ENCODE data around the gene RAMP1.

RAMP1 gene

GRCh38 chr2:237892984-237893595 is 33.7 kb downstream of the RAMP1 start:
- in situ Hi-C loops (cut with HindIII; ENCODE audit: low sequenced_read_pairs) = no loop called here

DNA sequence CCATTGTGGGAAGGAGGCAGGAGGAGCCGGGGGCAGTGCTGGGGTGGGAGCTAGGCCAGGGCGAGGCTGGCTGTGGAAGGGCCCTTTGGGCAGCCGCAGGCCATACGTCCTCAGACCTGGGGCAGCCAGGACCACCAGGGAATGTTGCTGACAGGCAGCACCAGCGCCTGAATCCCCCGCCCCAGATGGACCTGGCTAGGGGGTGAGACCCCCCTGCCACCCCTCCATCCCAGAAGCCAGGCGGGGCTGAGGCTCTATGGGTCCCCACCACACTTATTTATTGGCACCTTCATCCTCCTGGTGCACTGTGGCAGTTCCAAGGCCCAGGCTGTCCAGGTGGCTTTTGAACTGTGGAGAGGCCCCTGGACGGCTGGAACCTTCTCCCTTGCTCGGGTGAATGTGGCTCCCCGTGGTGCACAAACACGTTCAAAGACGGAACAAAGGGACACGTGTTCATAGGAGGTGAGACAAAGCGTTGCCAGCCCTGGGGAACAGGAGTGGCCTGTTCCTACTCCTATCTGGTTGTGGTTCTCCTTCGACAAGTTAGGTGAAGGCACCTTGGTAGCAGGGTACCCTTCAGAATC is 35.1 kb downstream of the RAMP1 start:
- in situ Hi-C loops (cut with HindIII; ENCODE audit: low sequenced_read_pairs) = no loop called here

DNA sequence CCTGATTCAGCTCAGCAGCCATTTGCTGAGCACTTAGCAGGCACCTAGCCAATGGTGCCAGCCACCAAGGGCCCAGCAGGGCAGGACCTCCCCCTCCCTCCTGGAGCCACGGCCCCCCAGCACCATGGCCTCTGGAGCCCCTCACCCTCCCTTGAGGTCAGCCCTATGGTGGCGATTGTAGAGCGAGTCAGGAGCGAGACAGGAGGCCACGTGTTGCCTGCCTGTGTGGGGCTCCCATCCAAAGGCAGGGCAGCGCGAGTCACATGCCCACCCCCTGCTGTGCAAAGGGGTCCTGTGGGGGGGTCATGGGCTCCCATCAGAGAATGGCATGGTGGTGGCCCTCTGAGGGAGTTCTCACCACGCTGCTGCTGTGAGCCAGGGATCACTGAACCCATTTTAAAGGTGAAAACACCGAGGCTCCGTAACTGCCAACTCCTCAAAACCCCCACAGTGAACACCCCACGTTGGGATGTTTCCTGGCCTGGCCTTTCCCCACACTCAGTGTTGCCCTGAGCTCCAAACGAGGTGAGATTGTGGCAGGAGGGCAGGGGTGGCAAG is 35.6 kb downstream of the RAMP1 start:
- in situ Hi-C loops (cut with HindIII; ENCODE audit: low sequenced_read_pairs) = no loop called here

- in situ Hi-C loops (cut with HindIII; ENCODE audit: low sequenced_read_pairs) = no loop called here
These were observed 36.4 kb downstream of the RAMP1 start for GRCh38 chr2:237895544-237896506.

DNA sequence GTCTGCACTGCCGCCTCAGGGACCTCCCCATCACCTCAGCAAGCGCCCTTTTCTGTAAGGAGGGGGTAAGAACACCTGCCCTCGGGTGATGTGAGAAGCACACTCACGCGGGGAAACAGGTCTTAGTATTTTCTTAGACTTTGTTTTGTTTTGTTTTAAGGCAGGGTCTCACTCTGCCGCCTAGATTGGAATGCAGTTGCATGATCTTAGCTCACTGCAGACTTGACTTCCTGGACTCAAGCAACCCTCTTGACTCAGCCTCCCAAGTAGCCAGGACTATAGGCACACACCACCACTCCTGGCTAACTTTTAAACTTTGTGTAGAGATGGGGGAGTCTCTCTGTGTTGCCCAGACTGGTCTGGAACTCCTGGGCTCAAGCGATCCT is 37.1 kb downstream of the RAMP1 start:
- in situ Hi-C loops (cut with HindIII; ENCODE audit: low sequenced_read_pairs) = no loop called here

GRCh38 chr2:237896956-237897355 is 37.5 kb downstream of the RAMP1 start:
- in situ Hi-C loops (cut with HindIII; ENCODE audit: low sequenced_read_pairs) = no loop called here

DNA sequence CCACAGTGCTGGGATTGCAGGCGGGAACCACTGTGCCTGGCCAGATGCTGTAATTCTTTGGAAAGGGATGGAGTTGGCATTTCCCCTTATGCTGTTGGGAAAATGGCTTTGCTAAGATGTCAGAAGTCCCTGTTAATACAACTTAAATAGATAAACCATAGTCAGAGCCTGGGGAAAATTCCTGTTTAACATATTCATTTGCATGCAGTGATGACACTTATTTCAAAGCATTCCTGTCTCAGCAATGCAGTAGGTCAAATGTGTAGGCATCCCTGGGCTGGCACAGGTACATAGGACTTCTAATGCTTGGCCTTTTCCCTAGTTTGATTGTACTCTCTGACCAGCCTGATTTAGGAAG is 38.6 kb downstream of the RAMP1 start:
- in situ Hi-C loops (cut with HindIII; ENCODE audit: low sequenced_read_pairs) = no loop called here

- in situ Hi-C loops (cut with HindIII; ENCODE audit: low sequenced_read_pairs) = no loop called here
These were observed 41.7 kb downstream of the RAMP1 start for GRCh38 chr2:237900891-237901831.

GRCh38 chr2:237901932-237902850 is 42.8 kb downstream of the RAMP1 start:
- in situ Hi-C loops (cut with HindIII; ENCODE audit: low sequenced_read_pairs) = no loop called here

GRCh38 chr2:237904831-237905599 is 45.6 kb downstream of the RAMP1 start:
- in situ Hi-C loops (cut with HindIII; ENCODE audit: low sequenced_read_pairs) = no loop called here

DNA sequence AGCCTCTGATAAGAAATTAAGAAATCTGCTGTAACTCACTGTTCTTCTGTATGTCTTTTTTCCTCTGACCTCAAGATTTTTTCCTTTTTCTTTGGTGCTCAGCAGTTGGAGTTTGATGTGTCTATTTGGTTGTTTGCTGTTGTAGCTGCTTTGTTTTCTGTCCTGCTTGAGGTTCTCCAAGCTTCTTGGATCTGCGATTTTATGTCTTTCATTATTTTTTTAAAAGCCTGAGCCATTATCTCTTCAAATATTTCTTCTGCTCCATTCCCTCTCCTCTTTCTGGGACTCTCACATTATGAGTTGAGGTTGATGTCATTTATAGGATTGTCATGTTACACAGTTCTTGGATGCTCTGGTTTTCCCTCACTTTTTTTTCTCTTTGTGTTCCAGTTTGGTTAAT is 47.7 kb downstream of the RAMP1 start:
- in situ Hi-C loops (cut with HindIII; ENCODE audit: low sequenced_read_pairs) = no loop called here

- in situ Hi-C loops (cut with HindIII; ENCODE audit: low sequenced_read_pairs) = no loop called here
These were observed 49.8 kb downstream of the RAMP1 start for GRCh38 chr2:237909075-237909695.

DNA sequence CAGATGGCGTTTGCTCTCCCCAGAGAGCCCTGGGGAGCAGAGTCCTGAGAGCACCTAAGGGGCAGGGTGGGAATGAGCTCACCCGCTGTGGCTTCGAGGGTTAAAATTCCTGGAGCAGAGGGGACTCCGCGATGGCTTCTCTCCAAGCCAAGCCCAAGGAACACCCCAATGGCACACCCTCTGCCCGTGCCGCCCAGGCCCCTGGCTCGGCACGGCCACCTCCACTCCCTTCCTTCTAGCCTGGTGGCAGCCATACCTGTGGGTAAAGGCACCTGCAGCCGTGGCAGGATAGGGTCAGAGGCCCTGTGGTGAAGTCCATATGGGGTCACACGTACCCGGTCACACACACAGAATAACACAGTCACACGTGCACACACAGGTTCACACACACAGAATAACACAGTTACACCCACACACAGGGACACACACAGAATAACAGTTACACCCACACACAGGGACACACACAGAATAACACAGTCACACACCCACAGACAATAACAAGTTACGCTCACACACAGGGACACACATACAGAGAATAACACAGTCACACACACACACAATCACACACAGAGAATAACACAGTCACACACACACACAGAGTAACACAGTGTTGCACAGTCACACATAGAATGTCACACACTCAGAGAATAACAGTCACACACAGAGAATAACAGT is 50.5 kb downstream of the RAMP1 start:
- in situ Hi-C loops (cut with HindIII; ENCODE audit: low sequenced_read_pairs) = no loop called here

GRCh38 chr2:237910576-237911362 is 51.3 kb downstream of the RAMP1 start:
- in situ Hi-C loops (cut with HindIII; ENCODE audit: low sequenced_read_pairs) = no loop called here

DNA sequence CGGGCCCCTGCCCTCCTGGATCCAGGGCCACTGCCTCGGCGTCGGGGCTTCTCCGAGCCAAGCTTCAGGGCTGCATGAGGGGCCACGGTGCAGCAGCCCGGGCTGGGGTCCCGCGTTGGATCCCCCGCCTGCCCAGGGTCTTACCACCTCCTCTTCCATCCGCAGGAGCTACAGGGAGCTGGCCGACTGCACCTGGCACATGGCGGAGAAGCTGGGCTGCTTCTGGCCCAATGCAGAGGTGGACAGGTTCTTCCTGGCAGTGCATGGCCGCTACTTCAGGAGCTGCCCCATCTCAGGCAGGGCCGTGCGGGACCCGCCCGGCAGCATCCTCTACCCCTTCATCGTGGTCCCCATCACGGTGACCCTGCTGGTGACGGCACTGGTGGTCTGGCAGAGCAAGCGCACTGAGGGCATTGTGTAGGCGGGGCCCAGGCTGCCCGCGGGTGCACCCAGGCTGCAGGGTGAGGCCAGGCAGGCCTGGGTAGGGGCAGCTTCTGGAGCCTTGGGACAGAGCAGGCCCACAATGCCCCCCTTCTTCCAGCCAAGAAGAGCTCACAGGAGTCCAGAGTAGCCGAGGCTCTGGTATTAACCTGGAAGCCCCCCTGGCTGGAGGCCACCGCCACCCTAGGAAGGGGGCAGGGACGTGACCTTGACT is 52.1 kb downstream of the RAMP1 start:
- in situ Hi-C loops (cut with HindIII; ENCODE audit: low sequenced_read_pairs) = no loop called here
